HG02623 (cell line): Measurements from ENCODE around the gene KIF1C.

Experiments
- ATAC-seq: cut with Tn5 transposase; IDR thresholded peaks from one replicate; pipeline ENCODE4 v1.9.1; 2021; ENCODE audit warnings: moderate library complexity; ENCODE audit not compliant: unreplicated experiment

KIF1C gene

DNA sequence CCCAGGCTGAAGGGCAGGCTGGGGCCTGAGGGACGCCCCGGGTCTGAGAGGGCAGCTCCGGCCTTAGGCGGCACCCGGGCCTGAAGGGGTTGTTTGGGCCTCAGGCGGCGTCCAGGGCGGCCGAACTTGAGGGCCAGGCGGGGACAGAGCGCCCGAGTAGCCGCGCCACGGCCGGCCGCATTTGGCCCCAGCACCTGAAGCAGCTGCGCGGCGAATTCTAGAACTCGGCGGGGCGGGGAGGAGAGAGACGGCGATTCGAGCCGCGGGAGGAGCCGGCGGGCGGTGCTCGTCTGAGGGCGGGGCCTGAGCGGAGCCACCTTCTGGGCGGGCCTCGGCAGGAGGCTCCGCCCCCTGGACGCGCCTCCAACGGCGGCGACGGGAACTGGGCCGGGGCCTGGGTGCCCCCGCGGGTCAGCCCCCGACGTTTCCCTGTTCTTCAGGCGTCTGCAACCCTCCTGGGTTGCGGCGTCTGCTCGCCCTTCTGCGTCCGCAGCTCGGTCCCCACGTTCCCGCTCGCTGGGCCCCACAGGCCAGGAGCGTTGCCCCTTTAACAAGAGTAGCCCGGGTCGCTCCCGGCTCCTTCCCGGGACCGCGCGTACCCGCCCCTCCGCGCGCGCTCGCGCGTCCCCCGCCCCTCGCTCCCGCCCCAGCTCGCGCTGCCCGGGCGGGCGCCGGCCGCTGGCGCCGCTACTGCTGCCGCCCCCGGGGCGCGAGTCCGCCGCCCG lies at the start of gene KIF1C, which contains the start of gene INCA1:
Gene KIF1C, plus strand, starts transcription at position 649 of the 725 bp plus-strand sequence. CDS start 2,297 bp downstream, outside the sequence.
Gene INCA1, minus strand, starts transcription at position 221 of the 725 bp plus-strand sequence. CDS start 3,085 bp downstream, outside the sequence.
- peak; percentile 78 for ATAC-seq

- ATAC-seq, result peak; percentile 17
Observed at GRCh38 chr17:4948166-4948930, 49.4 kb upstream of the KIF1C start, which contains the start of gene PFN1. PFN1 (minus strand) TSS chr17:4948530; CDS start chr17:4948394, 136 bp downstream.

- peak; percentile 40 for ATAC-seq
Observed at GRCh38 chr17:4948931-4949320, 48.8 kb upstream of the KIF1C start.

GRCh38 chr17:4949321-4950074 lies 48.3 kb upstream of the KIF1C start:
- ATAC-seq, result peak; percentile 21

GRCh38 chr17:4950075-4950745 lies 47.5 kb upstream of the KIF1C start:
- no peak for ATAC-seq

DNA sequence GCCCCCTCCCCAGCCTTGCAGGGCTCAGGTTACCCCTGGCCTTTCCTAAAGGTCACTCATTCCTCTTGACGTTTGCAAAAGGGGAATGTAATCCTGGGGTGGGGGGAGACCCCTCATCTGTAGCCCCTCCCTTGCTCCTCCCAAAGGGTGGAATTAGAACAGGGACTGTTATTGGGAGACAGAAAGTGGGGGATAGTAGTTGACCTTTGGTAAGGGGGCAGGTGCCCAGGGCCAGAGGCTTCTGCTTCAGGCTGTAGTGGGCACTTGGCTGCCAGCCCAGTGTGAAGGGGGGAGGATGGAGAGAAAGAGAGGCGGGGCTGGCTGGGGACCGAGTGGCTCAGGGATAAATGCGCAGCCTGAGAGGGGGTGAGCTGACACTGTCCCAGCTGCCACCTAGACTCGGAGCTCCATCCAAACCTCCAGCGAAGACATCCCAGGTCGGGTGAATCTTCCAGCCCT lies 47.0 kb upstream of the KIF1C start, which contains the start of gene ENO3:
Gene ENO3, plus strand, starts transcription at position 374 of the 459 bp plus-strand sequence. CDS start 711 bp downstream, outside the sequence.
- no peak for ATAC-seq

DNA sequence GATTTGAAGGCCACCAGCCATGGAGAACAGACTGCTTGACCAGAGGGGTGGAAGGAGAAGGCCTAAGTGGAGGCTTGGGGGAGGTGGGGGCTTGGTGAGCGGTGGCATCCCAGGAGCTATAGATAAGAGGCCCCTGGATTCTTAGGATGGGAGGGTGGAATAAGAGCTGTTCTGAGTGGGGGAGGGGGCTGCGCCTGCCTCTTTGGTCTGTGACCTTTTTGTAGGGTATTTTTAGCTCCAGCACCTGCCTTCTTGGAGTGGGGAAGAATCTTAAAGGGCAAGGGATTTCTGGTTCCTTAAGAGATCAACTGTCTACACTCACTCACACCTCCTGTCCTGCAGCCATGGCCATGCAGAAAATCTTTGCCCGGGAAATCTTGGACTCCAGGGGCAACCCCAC lies 46.3 kb upstream of the KIF1C start:
- no peak for ATAC-seq

DNA sequence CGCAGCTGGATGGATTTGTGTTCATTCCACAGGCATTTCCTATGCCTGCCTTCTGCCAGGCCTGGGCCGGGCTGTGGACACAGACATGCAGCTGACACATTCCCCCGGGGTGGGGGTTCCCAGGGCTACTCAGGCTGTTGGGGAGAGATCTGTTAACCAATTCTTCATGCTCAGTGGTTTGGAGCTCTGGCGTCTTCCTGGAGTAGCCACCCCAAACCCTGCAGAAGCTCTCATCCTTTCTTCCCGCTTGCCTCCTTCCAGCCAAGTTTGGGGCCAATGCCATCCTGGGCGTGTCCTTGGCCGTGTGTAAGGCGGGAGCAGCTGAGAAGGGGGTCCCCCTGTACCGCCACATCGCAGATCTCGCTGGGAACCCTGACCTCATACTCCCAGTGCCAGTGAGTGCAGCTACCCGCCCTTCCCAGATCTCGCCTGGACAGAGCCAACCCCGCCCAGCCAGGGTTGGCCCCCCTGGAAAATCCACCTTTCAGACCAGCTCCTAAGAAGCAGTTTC lies 44.2 kb upstream of the KIF1C start:
- ATAC-seq, result no peak

- no peak for ATAC-seq
Observed at GRCh38 chr17:4955091-4955490, 42.7 kb upstream of the KIF1C start.

DNA sequence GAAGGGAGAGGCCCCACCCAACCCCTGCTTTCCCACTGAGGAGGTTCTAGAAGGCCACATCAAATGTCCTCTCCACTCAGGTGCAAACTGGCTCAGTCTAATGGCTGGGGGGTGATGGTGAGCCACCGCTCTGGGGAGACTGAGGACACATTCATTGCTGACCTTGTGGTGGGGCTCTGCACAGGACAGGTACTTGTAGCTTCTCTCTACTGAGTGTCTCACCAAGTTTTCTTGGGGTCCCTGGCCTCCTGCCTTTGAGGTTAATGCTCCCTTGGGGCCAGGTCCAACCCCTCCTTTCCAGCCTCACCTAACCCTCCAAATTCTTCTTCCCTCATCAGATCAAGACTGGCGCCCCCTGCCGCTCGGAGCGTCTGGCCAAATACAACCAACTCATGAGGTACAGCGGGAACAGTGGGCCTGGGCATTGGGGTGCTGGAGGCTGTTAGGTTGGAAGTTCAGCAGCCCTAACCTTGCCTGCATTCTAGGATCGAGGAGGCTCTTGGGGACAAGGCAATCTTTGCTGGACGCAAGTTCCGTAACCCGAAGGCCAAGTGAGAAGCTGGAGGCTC lies 41.2 kb upstream of the KIF1C start:
- no peak for ATAC-seq

- ATAC-seq, result no peak
Observed at GRCh38 chr17:4958102-4958501, 39.6 kb upstream of the KIF1C start.

GRCh38 chr17:4959261-4959965 lies 38.3 kb upstream of the KIF1C start:
- no peak for ATAC-seq

DNA sequence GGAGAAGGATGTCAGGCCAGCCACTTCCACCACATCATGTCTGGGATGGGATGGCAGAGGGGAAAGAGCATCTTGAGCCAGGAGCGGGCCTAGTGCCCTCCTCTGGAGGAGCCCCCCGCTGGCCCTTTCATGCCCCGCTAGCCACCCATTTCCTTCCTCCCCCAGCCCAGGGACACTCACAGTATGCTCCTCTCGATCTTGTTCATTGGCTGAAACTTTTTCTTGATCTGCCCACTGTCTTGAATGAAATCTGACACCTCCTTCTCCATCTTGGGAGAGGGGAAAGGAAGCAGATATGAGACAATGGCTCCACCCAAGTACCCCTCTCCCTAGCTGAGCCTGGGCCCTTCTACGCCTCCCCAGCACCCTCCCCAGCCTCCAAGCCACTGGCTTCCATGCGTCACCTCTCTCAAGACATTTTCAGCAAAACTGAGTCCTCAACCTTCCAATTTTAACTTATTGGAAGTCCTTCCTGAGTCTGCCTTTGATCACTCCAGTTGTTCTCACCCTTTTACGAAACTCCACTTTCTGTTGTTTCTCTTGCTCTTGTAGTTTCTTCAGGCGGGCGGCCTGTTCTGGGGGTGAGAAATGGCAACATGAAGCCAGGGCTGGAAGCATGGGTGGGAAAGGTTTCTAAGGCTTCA lies 37.3 kb upstream of the KIF1C start:
- no peak for ATAC-seq

DNA sequence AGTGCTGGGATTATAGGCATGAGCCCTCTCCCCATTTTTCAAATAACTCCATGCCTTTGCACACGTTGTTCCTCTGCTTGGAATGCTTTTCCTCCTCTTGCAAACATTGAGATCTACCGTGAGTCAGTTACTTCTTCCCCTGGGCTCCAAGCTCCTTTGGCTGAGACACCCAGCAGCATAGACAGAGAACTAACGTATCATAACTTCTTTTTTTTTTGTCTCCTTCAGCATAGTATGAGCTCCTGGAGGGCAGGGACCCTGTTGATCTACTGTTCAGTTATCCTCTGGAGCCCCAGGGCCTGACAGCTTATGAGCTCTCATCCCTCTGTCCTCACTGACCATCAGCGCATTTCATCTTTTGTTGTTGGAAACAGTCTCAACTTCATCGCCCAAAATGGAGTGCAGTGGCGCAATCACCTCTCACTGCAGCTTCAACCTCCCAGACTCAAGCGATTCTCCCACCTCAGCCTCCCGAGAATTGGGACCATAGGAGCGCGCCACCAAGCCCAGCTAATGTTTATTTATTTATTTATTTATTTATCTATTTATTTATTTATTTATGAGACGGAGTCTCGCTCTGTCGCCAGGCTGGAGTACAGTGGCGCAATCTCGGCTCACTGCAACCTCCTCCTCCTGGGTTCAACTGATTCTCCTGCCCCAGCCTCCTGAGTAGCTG lies 32.3 kb upstream of the KIF1C start:
- ATAC-seq, result no peak

- peak; percentile 74 for ATAC-seq
Observed at GRCh38 chr17:4966844-4967538, 30.8 kb upstream of the KIF1C start.

DNA sequence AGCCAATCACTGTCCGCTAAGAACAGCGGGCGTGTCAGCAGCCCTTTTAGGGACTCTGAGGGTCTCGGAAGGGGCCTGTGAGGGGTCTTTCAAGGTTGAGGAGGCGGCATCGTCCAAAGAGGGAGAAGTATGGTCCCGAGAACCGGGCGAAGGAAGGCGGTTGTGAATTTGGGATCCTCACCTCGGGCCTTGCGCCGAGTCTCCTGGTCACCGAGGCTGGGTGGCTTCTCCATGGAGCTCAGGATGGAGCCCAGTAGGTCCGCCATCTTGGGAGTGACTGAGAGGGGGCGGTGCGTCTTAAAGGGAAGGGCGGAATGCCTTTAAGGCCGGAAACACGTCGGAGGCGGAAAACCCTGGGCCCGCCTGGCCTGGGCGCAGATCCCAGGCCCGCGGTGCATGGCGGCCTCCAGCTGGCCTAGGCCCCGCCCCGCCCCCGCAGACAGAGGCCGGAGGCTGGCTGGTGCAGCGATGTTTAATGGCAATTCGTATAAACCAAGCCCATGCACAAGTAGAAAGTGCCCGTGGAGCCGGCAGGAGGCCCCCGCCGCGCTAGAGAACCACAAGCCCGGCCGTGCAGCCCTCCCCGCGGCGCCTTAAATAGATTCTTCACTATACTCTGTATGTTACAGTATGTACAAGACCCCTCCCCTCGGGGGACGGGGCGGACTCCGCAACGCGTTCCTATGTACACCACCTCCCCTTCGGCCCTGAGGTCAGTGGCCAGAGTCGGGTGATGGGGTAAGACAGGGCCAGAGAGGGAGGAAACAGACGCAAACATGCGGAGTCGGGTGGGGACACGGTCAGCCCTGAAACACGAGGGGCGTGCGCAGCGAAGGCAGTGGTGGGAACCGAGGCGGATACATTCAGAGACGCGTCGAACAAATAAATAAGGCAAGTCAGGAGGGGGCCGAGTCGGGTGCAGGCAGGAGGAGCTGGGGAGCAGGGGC lies 29.9 kb upstream of the KIF1C start, which contains the start of gene SPAG7:
Gene SPAG7, minus strand, starts transcription at position 279 of the 947 bp plus-strand sequence. Its CDS starts 13 bp downstream, at position 266.
- peak; percentile 50 for ATAC-seq
